Measurements from ENCODE around the gene PDE8B.

The PDE8B gene

GRCh38 chr5:77224672-77225355 lies 14.3 kb downstream of the PDE8B start:
- Histone ChIP-seq H4K20me1 (ENCODE audit: insufficient read depth, low read length) (no peaks in the 10 kb centered on the region), H3K9me2 (replicated peaks; ENCODE audit: insufficient read depth, low read length) (no peaks in the 10 kb centered on the region), H3K9me3 (replicated peaks; ENCODE audit: insufficient read depth, low read length) (no peaks in the 10 kb centered on the region), H3K4me3 (ENCODE audit: low read length) (no peak overlapping the region), H2AFZ (ENCODE audit: low read length) (no peak overlapping the region), H3K36me3 (replicated peaks; ENCODE audit: insufficient read depth, low read length) (no peaks in the 10 kb centered on the region), H3K4me2 (ENCODE audit: low read depth, low read length) (no peak overlapping the region), H3K27me3 (replicated peaks; ENCODE audit: insufficient read depth, low read length) (no peaks in the 10 kb centered on the region), H3K79me2 (ENCODE audit: low read length) (no peaks in the 10 kb centered on the region), H3K4me1 (ENCODE audit: low read length) (no peaks in the 10 kb centered on the region), H3K9ac (ENCODE audit: low read length) (no peak overlapping the region), H3F3A (ENCODE audit: insufficient read depth, low read length) (no peaks in the 10 kb centered on the region), H3K27ac (ENCODE audit: low read length) (no peak overlapping the region)
- no peak for DNase-seq
- TF ChIP-seq EZH2phosphoT487 (IDR thresholded peaks at IDR 0.05; ENCODE audit: low read length) = no peak
- no peak for TF ChIP-seq CTCF (IDR thresholded peaks at IDR 0.05; ENCODE audit: low read length)
- no peak for TF ChIP-seq EZH2 (optimal IDR thresholded peaks at IDR 0.05; ENCODE audit: low read depth, low read length)

- no peak overlapping the region for H2AFZ ChIP-seq (ENCODE audit: low read length)
- no peaks in the 10 kb centered on the region for H4K20me1 ChIP-seq (ENCODE audit: insufficient read depth, low read length)
- H3K27me3 ChIP-seq (replicated peaks; ENCODE audit: insufficient read depth, low read length) = no peaks in the 10 kb centered on the region
- no peak for DNase-seq
- H3K4me3 ChIP-seq (ENCODE audit: low read length) = no peak overlapping the region
- H3F3A ChIP-seq (ENCODE audit: insufficient read depth, low read length) = no peaks in the 10 kb centered on the region
- no peak overlapping the region for H3K27ac ChIP-seq (ENCODE audit: low read length)
- H3K79me2 ChIP-seq (ENCODE audit: low read length) = no peaks in the 10 kb centered on the region
- no peaks in the 10 kb centered on the region for H3K9me2 ChIP-seq (replicated peaks; ENCODE audit: insufficient read depth, low read length)
- H3K4me1 ChIP-seq (ENCODE audit: low read length) = no peaks in the 10 kb centered on the region
- H3K9me3 ChIP-seq (replicated peaks; ENCODE audit: insufficient read depth, low read length) = no peaks in the 10 kb centered on the region
- H3K36me3 ChIP-seq (replicated peaks; ENCODE audit: insufficient read depth, low read length) = no peaks in the 10 kb centered on the region
- TF ChIP-seq CTCF (IDR thresholded peaks at IDR 0.05; ENCODE audit: low read length) = no peak
- no peak overlapping the region for H3K9ac ChIP-seq (ENCODE audit: low read length)
- no peak overlapping the region for H3K4me2 ChIP-seq (ENCODE audit: low read depth, low read length)
Observed at GRCh38 chr5:77225531-77225930, 15.1 kb downstream of the PDE8B start.

DNA sequence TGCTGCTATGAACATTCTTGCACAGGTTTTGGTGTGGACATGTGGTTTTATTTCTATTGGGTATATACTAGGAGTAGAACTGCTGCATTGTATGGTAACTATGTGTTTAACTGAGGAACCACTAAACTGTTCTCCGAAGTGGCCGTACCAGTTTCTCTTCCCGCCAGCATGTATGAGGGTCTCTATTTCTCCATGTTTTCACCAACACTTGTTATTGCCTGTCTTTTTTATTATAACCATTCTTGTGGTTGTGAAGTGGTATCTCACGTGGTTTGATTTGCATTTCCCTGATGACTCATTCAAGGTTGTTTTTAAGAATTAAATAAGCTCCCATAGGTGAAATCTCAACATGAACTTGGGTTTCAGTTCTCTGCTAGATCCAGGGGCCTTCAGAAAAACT lies 19.4 kb downstream of the PDE8B start:
- no peaks in the 10 kb centered on the region for H3K27me3 ChIP-seq (replicated peaks; ENCODE audit: insufficient read depth, low read length)

More for the DNA sequence above, 19.4 kb downstream of the PDE8B start:
- Histone ChIP-seq H3K79me2 (ENCODE audit: low read length) (no peaks in the 10 kb centered on the region), H2AFZ (ENCODE audit: low read length) (no peak overlapping the region), H3K9ac (ENCODE audit: low read length) (no peak overlapping the region), H3F3A (ENCODE audit: insufficient read depth, low read length) (no peaks in the 10 kb centered on the region), H4K20me1 (ENCODE audit: insufficient read depth, low read length) (no peaks in the 10 kb centered on the region), H3K9me2 (replicated peaks; ENCODE audit: insufficient read depth, low read length) (no peaks in the 10 kb centered on the region), H3K36me3 (replicated peaks; ENCODE audit: insufficient read depth, low read length) (no peaks in the 10 kb centered on the region), H3K27ac (ENCODE audit: low read length) (no peak overlapping the region), H3K4me3 (ENCODE audit: low read length) (no peak overlapping the region), H3K4me1 (ENCODE audit: low read length) (no peaks in the 10 kb centered on the region), H3K9me3 (replicated peaks; ENCODE audit: insufficient read depth, low read length) (no peaks in the 10 kb centered on the region), H3K4me2 (ENCODE audit: low read depth, low read length) (no peak overlapping the region)
- no peak for TF ChIP-seq CTCF (IDR thresholded peaks at IDR 0.05; ENCODE audit: low read length)
- TF ChIP-seq EZH2 (optimal IDR thresholded peaks at IDR 0.05; ENCODE audit: low read depth, low read length) = no peak
- TF ChIP-seq EZH2phosphoT487 (IDR thresholded peaks at IDR 0.05; ENCODE audit: low read length) = no peak
- no peak for DNase-seq

Data from MM.1S (cell line).